Measurements from ENCODE around the gene GPR89A. TPM values are rescaled to one million over a fixed set of nuclear protein-coding genes. Genes with fewer than 3 reads are reported as not detected.

GPR89A gene
- polyA plus RNA-seq, 1 donor (not counting 4 experiments of a cell fraction or from before 2014, with no cell fraction given): 22.8 TPM

GRCh38 chr1:145701306-145701862, 93.6 kb downstream of the GPR89A start:
- no peak overlapping the region for H3K4me2 ChIP-seq (ENCODE audit: control insufficient read depth, extremely low read depth, insufficient read depth, low read depth, low read length)
- FAIRE-seq (no peak), DNase-seq (ENCODE audit: low read depth, low spot score) (no peak)
- H4K20me1 ChIP-seq (ENCODE audit: control insufficient read depth, extremely low read depth, insufficient read depth, low read length): no peaks in the 10 kb centered on the region
- no peaks in the 10 kb centered on the region for H3K79me2 ChIP-seq (ENCODE audit: control insufficient read depth, insufficient read depth, low read length)
- H2AFZ ChIP-seq (ENCODE audit: control insufficient read depth, low read length): no peak overlapping the region
- no peaks in the 10 kb centered on the region for H3K27me3 ChIP-seq (ENCODE audit: control insufficient read depth, extremely low read depth, insufficient read depth, low read length)
- peaks cover 12% of the 10 kb centered on the region for H3K4me1 ChIP-seq (ENCODE audit: control insufficient read depth, extremely low read depth, insufficient read depth, low read length)
- no peaks in the 10 kb centered on the region for H3K36me3 ChIP-seq (ENCODE audit: control insufficient read depth in 2 of 2, extremely low read depth in 1 of 2, insufficient read depth in 2 of 2, low read length in 2 of 2)
- no peak overlapping the region for H3K9ac ChIP-seq (ENCODE audit: control insufficient read depth, extremely low read depth, insufficient read depth, low read length)
- H3K9me3 ChIP-seq (ENCODE audit: control insufficient read depth, low read depth, low read length): no peaks in the 10 kb centered on the region
- TF ChIP-seq EZH2 (IDR thresholded peaks at IDR 0.05; ENCODE audit: low read length) (no peak), CTCF (optimal IDR thresholded peaks at IDR 0.05 in 1 of 3, IDR thresholded peaks at IDR 0.05 in 1 of 3, conservative IDR thresholded peaks at IDR 0.05 in 1 of 3; ENCODE audit: extremely low read depth in 1 of 3, insufficient read depth in 2 of 3, low read length in 3 of 3) (no peak)
- dilution Hi-C loops (cut with MboI; ENCODE audit: extremely low pct_ligation_motif_present, low sequenced_read_pairs): no loop called here
- no peak overlapping the region for H3K27ac ChIP-seq (ENCODE audit: control insufficient read depth, insufficient read depth, low read length)
- no peak overlapping the region for H3K4me3 ChIP-seq (ENCODE audit: control insufficient read depth in 2 of 3, extremely low read depth in 1 of 3, insufficient read depth in 2 of 3, low read depth in 1 of 3, low read length in 3 of 3)
- H3K9me1 ChIP-seq (ENCODE audit: control insufficient read depth, extremely low read depth, insufficient read depth, low read length): no peaks in the 10 kb centered on the region

GRCh38 chr1:145702052-145702451, 94.3 kb downstream of the GPR89A start:
- H4K20me1 ChIP-seq (ENCODE audit: control insufficient read depth, extremely low read depth, insufficient read depth, low read length): no peaks in the 10 kb centered on the region
- H3K9me3 ChIP-seq (ENCODE audit: control insufficient read depth, low read depth, low read length): no peaks in the 10 kb centered on the region
- no peak overlapping the region for H3K9ac ChIP-seq (ENCODE audit: control insufficient read depth, extremely low read depth, insufficient read depth, low read length)
- no peaks in the 10 kb centered on the region for H3K9me1 ChIP-seq (ENCODE audit: control insufficient read depth, extremely low read depth, insufficient read depth, low read length)
- H2AFZ ChIP-seq (ENCODE audit: control insufficient read depth, low read length): no peak overlapping the region
- FAIRE-seq (no peak), DNase-seq (ENCODE audit: low read depth, low spot score) (no peak)
- H3K79me2 ChIP-seq (ENCODE audit: control insufficient read depth, insufficient read depth, low read length): no peaks in the 10 kb centered on the region
- no peak overlapping the region for H3K4me3 ChIP-seq (ENCODE audit: control insufficient read depth in 2 of 3, extremely low read depth in 1 of 3, insufficient read depth in 2 of 3, low read depth in 1 of 3, low read length in 3 of 3)
- no peak overlapping the region for H3K27ac ChIP-seq (ENCODE audit: control insufficient read depth, insufficient read depth, low read length)
- H3K27me3 ChIP-seq (ENCODE audit: control insufficient read depth, extremely low read depth, insufficient read depth, low read length): no peaks in the 10 kb centered on the region
- no peaks in the 10 kb centered on the region for H3K36me3 ChIP-seq (ENCODE audit: control insufficient read depth in 2 of 2, extremely low read depth in 1 of 2, insufficient read depth in 2 of 2, low read length in 2 of 2)
- H3K4me1 ChIP-seq (ENCODE audit: control insufficient read depth, extremely low read depth, insufficient read depth, low read length): peaks cover 19% of the 10 kb centered on the region
- dilution Hi-C loops (cut with MboI; ENCODE audit: extremely low pct_ligation_motif_present, low sequenced_read_pairs): no loop called here
- no peak overlapping the region for H3K4me2 ChIP-seq (ENCODE audit: control insufficient read depth, extremely low read depth, insufficient read depth, low read depth, low read length)
- TF ChIP-seq EZH2 (IDR thresholded peaks at IDR 0.05; ENCODE audit: low read length) (no peak), CTCF (optimal IDR thresholded peaks at IDR 0.05 in 1 of 3, IDR thresholded peaks at IDR 0.05 in 1 of 3, conservative IDR thresholded peaks at IDR 0.05 in 1 of 3; ENCODE audit: extremely low read depth in 1 of 3, insufficient read depth in 2 of 3, low read length in 3 of 3) (no peak)

Data from keratinocyte (primary cell).